GM10266 (cell line): ENCODE measurements around the gene HBEGF.
"Not testable (repeated sequence)": the region's sequence is repeated elsewhere in the genome, so short reads cannot be mapped to it uniquely, and the experiment has no call there.

Source experiments
- DNase-seq: peaks from one replicate; pipeline ENCODE4 v3.0.0; 2012; ENCODE audit errors: extremely low spot score
- CTCF ChIP-seq: IDR thresholded peaks from 2 replicates; pipeline ENCODE4 v1.5.1; 2012; ENCODE audit warnings: mild to moderate bottlenecking, low read depth; ENCODE audit not compliant: control insufficient read depth, insufficient read depth; ENCODE audit errors: missing control alignments

Gene HBEGF

GRCh38 chr5:140351609-140352334, 5.4 kb upstream of the HBEGF start:
- peak; percentile 81 for TF ChIP-seq CTCF
- peak; percentile 75 for DNase-seq

- no peak for TF ChIP-seq CTCF
- no peak for DNase-seq
These were observed 2.8 kb upstream of the HBEGF start for GRCh38 chr5:140349244-140349643.

- no peak for TF ChIP-seq CTCF
- DNase-seq: no peak
These were observed 1.7 kb upstream of the HBEGF start for GRCh38 chr5:140348104-140348503.

- DNase-seq: no peak
- TF ChIP-seq CTCF: no peak
These were observed 957 bp upstream of the HBEGF start for GRCh38 chr5:140347360-140347759.

GRCh38 chr5:140345919-140346347, 470 bp downstream of the HBEGF start:
- TF ChIP-seq CTCF: peak; percentile 35
- DNase-seq: peak; percentile 48

GRCh38 chr5:140344683-140345423, 1.6 kb downstream of the HBEGF start:
- TF ChIP-seq CTCF: no peak
- no peak for DNase-seq

- DNase-seq: not testable (repeated sequence)
These were observed 2.6 kb downstream of the HBEGF start for GRCh38 chr5:140343849-140344248.
